HG03108 (cell line): ENCODE data around the gene WNT2B.
"Not testable (repeated sequence)": the region's sequence is repeated elsewhere in the genome, so short reads cannot be mapped to it uniquely, and the experiment has no call there.

Experiments used
- ATAC-seq: cut with Tn5 transposase; IDR thresholded peaks from one replicate; pipeline ENCODE4 v1.9.1; 2021; ENCODE audit warnings: moderate library complexity; ENCODE audit not compliant: unreplicated experiment

WNT2B gene

GRCh38 chr1:112508278-112509004 is at the start of gene WNT2B:
TSS of gene WNT2B (plus strand) at chr1:112508965. CDS start at chr1:112509263, 298 bp downstream.
- ATAC-seq = peak; percentile 54

GRCh38 chr1:112460615-112461014 is 48.1 kb upstream of the WNT2B start:
- ATAC-seq = no peak

- no peak for ATAC-seq
These were observed 47.4 kb upstream of the WNT2B start for GRCh38 chr1:112461200-112461871.

GRCh38 chr1:112462953-112463279 is 45.8 kb upstream of the WNT2B start:
- ATAC-seq = no peak

- no peak for ATAC-seq
These were observed 44.3 kb upstream of the WNT2B start for GRCh38 chr1:112464501-112464900.

GRCh38 chr1:112465122-112465521 is 43.6 kb upstream of the WNT2B start:
- no peak for ATAC-seq

GRCh38 chr1:112466078-112466660 is 42.6 kb upstream of the WNT2B start:
- peak; percentile 96 for ATAC-seq

- ATAC-seq = not testable (repeated sequence)
These were observed 38.4 kb upstream of the WNT2B start for GRCh38 chr1:112470324-112470723.

GRCh38 chr1:112470966-112471365 is 37.8 kb upstream of the WNT2B start:
- ATAC-seq = no peak

- no peak for ATAC-seq
These were observed 36.6 kb upstream of the WNT2B start for GRCh38 chr1:112472142-112472541.

- ATAC-seq = no peak
These were observed 31.2 kb upstream of the WNT2B start for GRCh38 chr1:112477550-112477949.

GRCh38 chr1:112478314-112478713 is 30.5 kb upstream of the WNT2B start:
- ATAC-seq = no peak

- ATAC-seq = not testable (repeated sequence)
These were observed 22.7 kb upstream of the WNT2B start for GRCh38 chr1:112486063-112486462.

- not testable (repeated sequence) for ATAC-seq
These were observed 21.1 kb upstream of the WNT2B start for GRCh38 chr1:112487686-112488085.

GRCh38 chr1:112488141-112488540 is 20.6 kb upstream of the WNT2B start:
- ATAC-seq = no peak

GRCh38 chr1:112492076-112492475 is 16.7 kb upstream of the WNT2B start:
- ATAC-seq = no peak

GRCh38 chr1:112493351-112493750 is 15.4 kb upstream of the WNT2B start:
- ATAC-seq = no peak

- no peak for ATAC-seq
These were observed 12.5 kb upstream of the WNT2B start for GRCh38 chr1:112496290-112496689.

GRCh38 chr1:112501810-112502641 is 6.7 kb upstream of the WNT2B start:
- no peak for ATAC-seq

- no peak for ATAC-seq
These were observed 5.9 kb upstream of the WNT2B start for GRCh38 chr1:112502826-112503225.

GRCh38 chr1:112504001-112504660 is 4.6 kb upstream of the WNT2B start:
- ATAC-seq = no peak
